ENCODE data around the gene MAP4K2. TPM values are rescaled to one million over a fixed set of nuclear protein-coding genes. Genes with fewer than 3 reads are reported as not detected.

Gene MAP4K2
- total and polyA plus RNA-seq, 2 of the 13 experiments (the other 11 are each of a cell fraction or from before 2014, with no cell fraction given), result 8.3 to 17.6 TPM

- TF ChIP-seq TERF1 (CRISPR knock-in tag; IDR thresholded peaks at IDR 0.05) (no peak), MAZ (IDR thresholded peaks at IDR 0.05; ENCODE audit: borderline replicate concordance, low read depth, low read length) (no peak), MAZ (CRISPR knock-in tag; IDR thresholded peaks at IDR 0.05; ENCODE audit: low read depth) (no peak), ZNF138 (CRISPR knock-in tag; IDR thresholded peaks at IDR 0.05; ENCODE audit: low read depth) (no peak)
These were observed 51.9 kb downstream of the MAP4K2 start (continued) for GRCh38 chr11:64751136-64751535.

- no peaks in the 10 kb centered on the region for H3K36me3 ChIP-seq (replicated peaks in 1 of 2; ENCODE audit: control insufficient read depth in 1 of 2, insufficient read depth in 2 of 2, low read length in 2 of 2)
- H2AFZ ChIP-seq (ENCODE audit: low read length), result no peak overlapping the region
- intact Hi-C loops (cut with micrococcal nuclease; ENCODE audit: unreplicated experiment), result no loop called here
- no peak overlapping the region for H3K4me3 ChIP-seq (replicated peaks in 1 of 3; ENCODE audit: insufficient read depth in 1 of 3, low read depth in 2 of 3, low read length in 3 of 3)
- no peak overlapping the region for H3K4me2 ChIP-seq (ENCODE audit: low read depth, low read length)
- 67% methylated on average over 13 of the region's 13 CpGs for WGBS (ENCODE audit: low lambda C conversion rate)
- TF ChIP-seq GPBP1L1 (CRISPR knock-in tag; IDR thresholded peaks at IDR 0.05), result no peak
- no peak for TF ChIP-seq FIP1L1 (IDR thresholded peaks at IDR 0.05; ENCODE audit: borderline replicate concordance, insufficient read depth, low read depth, low read length)
- no peak for TF ChIP-seq ATRX (CRISPR knock-in tag; IDR thresholded peaks at IDR 0.05; ENCODE audit: borderline replicate concordance)
- no peak for TF ChIP-seq KMT2A (CRISPR knock-in tag; IDR thresholded peaks at IDR 0.05)
- no peak for TF ChIP-seq MIER3 (CRISPR knock-in tag; IDR thresholded peaks at IDR 0.05; ENCODE audit: borderline replicate concordance)
- no peak for TF ChIP-seq ZNF280B (CRISPR knock-in tag; IDR thresholded peaks at IDR 0.05; ENCODE audit: borderline replicate concordance)
- no peak for TF ChIP-seq ZMYM3 (CRISPR knock-in tag; IDR thresholded peaks at IDR 0.05)
- TF ChIP-seq TFDP2 (CRISPR knock-in tag; IDR thresholded peaks at IDR 0.05), result no peak
- TF ChIP-seq FOXP1 (IDR thresholded peaks at IDR 0.05), result no peak
- TF ChIP-seq FOXP1 (CRISPR knock-in tag; IDR thresholded peaks at IDR 0.05), result no peak
- no peak for ATAC-seq
- no peak overlapping the region for H3K9ac ChIP-seq (ENCODE audit: insufficient read depth, low read depth, low read length)
- H3K27me3 ChIP-seq (ENCODE audit: control insufficient read depth in 1 of 2, insufficient read depth in 2 of 2, low read length in 2 of 2), result peaks cover 4 to 26% of the 10 kb centered on the region in 2 experiments; a peak in 4 of 5 replicates
- H3K9me3 ChIP-seq (ENCODE audit: low read length), result no peaks in the 10 kb centered on the region
- H4K20me1 ChIP-seq (ENCODE audit: insufficient read depth, low read length), result no peaks in the 10 kb centered on the region
- no peak for FAIRE-seq
- H3K27ac ChIP-seq (ENCODE audit: extremely low read length, insufficient read depth, low read length), result no peak overlapping the region
- ChIA-PET POLR2A (no interaction called here), CTCF (ENCODE audit: low intra/inter-chr PET ratio, low total read pairs) (no interaction called here)
- no TSS peak for BruUV-seq (replicated peaks)
- no peaks in the 10 kb centered on the region for H3K79me2 ChIP-seq (ENCODE audit: insufficient read depth, low read length)
- DNase-seq (ENCODE audit: low spot score), result no peak
- in situ Hi-C loops (cut with HindIII; ENCODE audit: extremely low pct_ligation_motif_present, low pct_unique_long_range_greater_than_20kb), result no loop called here
- peaks cover 26% of the 10 kb centered on the region for H3K4me1 ChIP-seq (ENCODE audit: insufficient read depth, low read length)
These were observed 52.5 kb downstream of the MAP4K2 start for GRCh38 chr11:64750361-64751054.
